HPDE6-E6E7 (cell line): ENCODE results near the gene PEA15.
A peak's percentile ranks its signal among the peaks of the same experiment; 100 is the strongest.

Experiments used
- DNase-seq: peaks from one replicate; pipeline ENCODE4 v3.0.0; 2011; ENCODE audit warnings: missing footprints; ENCODE audit errors: extremely low spot score

The PEA15 gene

GRCh38 chr1:160179336-160179735, 25.8 kb upstream of the PEA15 start:
- DNase-seq, result no peak

GRCh38 chr1:160186246-160186645, 18.9 kb upstream of the PEA15 start:
- DNase-seq, result no peak

GRCh38 chr1:160186729-160187128, 18.5 kb upstream of the PEA15 start:
- no peak for DNase-seq

- DNase-seq, result no peak
Observed at GRCh38 chr1:160187407-160187806, 17.8 kb upstream of the PEA15 start.

DNA sequence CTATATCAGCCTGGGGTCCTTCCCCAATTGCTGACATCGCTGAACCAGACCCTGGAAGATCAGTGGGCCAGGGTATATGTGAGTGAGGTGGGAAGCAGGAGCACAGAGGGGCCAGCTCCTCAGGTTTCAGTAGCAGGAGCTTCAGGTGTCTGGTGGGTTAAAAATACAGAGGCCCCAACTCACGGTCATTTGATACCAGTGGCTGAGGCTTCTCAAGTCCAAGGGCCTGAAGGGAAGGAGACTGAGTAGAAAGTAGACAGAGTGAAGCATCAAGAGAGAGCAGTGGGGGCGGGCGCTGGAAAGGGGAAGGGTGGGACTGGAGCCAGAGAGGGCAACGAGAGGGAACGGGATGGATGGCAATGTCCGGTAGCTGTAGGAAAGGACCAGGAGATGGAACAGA, 16.8 kb upstream of the PEA15 start:
- DNase-seq, result no peak

GRCh38 chr1:160189649-160190625, 15.2 kb upstream of the PEA15 start, which contains the start of gene CASQ1:
Gene CASQ1 (plus strand): TSS chr1:160190575. CDS start chr1:160190752, 177 bp downstream.
- no peak for DNase-seq

DNA sequence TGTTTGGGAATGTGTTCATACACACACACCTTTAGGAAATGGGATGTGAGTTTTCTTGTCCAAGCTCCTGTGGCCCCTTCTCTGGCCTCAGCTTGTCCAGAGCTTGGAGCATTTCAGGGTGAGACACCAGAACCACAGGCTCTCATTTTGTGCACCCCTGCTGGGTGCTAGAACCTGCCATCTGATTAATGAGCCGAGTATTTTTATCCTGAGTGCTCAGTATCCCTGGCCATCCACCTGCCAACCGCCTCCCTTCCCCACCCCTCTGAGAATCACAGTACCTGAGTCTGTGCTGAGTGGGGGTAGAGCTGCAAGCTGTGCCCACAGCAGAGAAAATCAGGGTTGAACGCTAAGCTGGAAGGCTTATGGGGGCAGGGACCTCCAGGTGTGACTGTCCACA, 13.4 kb upstream of the PEA15 start:
- no peak for DNase-seq

DNA sequence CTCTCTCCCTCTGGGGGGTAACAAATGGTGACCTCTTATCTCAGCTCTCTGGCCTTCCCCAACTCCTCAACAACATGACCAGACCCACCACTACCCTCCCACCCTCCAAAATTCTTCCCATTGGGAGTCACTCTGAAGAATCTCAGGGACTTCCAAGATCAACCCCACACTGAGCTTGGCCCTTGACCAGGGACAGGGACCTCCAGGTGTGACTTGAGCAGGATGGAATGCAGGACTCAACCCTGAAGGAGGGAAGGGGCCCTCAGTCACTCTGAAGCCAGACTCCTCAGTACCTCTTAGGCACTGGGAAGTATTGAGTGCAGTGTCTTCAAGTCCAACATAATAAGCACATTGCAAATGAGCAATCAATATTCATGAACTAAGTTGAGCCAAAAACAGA, 12.9 kb upstream of the PEA15 start:
- DNase-seq, result no peak

- peak; percentile 72 for DNase-seq
Observed at GRCh38 chr1:160193091-160193819, 11.9 kb upstream of the PEA15 start.

GRCh38 chr1:160193832-160194736, 11.1 kb upstream of the PEA15 start:
- DNase-seq, result no peak

- DNase-seq, result no peak
Observed at GRCh38 chr1:160194737-160195059, 10.5 kb upstream of the PEA15 start.

- DNase-seq, result no peak
Observed at GRCh38 chr1:160196143-160196542, 9.0 kb upstream of the PEA15 start.

- DNase-seq, result no peak
Observed at GRCh38 chr1:160197231-160197630, 8.0 kb upstream of the PEA15 start.

- no peak for DNase-seq
Observed at GRCh38 chr1:160200786-160201185, 4.4 kb upstream of the PEA15 start.

DNA sequence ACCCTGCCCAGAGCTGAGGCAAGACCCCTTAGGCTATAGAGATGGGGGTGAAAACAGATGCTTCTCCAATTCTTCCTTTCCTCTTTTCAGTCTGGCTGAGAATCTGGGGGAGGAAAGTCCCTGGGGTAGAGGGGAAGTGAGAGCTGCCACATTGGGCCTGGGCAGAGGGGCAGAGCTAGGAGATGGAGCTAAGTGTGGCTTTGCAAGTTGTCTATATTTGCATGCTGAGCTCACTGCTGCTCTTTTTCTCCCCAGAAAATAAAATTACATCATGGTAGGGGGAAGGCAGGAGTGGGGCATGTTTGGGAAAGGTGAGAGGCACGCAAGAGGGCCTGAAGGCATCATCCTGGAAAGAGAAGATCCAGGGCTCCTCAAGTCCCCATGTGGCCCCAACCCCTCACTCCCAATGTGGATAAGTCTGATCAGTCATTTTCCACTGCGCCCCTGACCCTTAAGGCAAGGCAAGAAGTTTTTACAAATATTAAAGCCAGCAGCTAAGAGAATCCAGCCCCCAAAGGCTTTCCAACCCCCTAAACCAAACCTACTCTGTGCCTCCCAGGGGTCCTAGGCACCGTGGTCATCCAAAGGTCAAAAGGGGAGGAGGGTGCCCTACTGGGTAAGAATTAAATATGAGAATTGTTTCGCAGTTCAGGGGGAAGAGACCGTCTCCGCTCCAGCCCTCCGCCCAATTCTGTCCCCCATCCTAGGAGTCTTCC, 500 bp upstream of the PEA15 start:
- no peak for DNase-seq

GRCh38 chr1:160206036-160206389, 829 bp downstream of the PEA15 start:
- DNase-seq, result peak; percentile 49

GRCh38 chr1:160206421-160207117, 1.4 kb downstream of the PEA15 start:
- peak; percentile 54 for DNase-seq

- no peak for DNase-seq
Observed at GRCh38 chr1:160207118-160207650, 2.0 kb downstream of the PEA15 start.

DNA sequence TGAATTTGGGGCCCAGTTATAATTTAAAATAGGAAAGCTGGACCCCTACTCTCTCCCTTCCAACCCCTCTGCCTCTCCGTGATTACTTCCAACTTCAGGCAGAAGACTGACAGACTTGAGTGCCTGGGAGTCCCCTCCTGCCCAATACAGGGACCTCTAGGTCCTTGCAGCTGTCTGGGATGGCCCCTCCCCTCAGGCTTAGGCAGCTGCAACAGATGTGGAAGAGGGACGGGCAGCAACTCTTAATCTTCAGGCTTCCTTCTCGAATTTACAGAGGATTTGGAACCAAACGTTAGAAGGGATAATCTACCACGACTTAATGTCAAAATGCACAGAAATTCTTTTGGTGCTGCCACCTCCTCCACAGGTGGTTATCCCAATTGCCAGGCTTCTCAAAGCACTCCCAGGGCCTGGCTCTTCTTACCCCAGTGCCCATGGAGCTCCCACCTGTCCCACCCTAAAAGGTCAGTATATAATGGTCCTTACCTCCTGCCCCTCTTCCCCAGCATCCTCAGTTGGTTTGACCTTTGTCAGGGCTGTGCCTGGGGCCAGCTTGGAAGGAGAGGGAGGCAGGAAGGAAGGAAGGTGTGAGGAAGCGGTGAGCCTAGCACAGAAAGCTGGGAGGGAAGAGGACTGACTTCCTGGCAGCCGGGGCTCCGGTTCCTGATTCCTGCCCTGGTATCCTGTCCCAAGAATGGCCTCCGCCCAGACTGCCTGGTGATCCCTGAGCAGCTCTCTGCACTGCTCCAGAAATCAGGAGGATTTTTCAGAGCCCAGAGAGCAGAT, 2.8 kb downstream of the PEA15 start:
- no peak for DNase-seq
